DMS153 treated with DMSO at 0.1 percent for 48 hours (cell line): ENCODE data around the gene ARIH2.
"Not testable (repeated sequence)": the region's sequence is repeated elsewhere in the genome, so short reads cannot be mapped to it uniquely, and the experiment has no call there.

Experiments used
- DNase-seq: peaks from one replicate; lab custom pipeline; 2025; ENCODE audit not compliant: unreplicated experiment; lab: John Stamatoyannopoulos, UW

Gene ARIH2

DNA sequence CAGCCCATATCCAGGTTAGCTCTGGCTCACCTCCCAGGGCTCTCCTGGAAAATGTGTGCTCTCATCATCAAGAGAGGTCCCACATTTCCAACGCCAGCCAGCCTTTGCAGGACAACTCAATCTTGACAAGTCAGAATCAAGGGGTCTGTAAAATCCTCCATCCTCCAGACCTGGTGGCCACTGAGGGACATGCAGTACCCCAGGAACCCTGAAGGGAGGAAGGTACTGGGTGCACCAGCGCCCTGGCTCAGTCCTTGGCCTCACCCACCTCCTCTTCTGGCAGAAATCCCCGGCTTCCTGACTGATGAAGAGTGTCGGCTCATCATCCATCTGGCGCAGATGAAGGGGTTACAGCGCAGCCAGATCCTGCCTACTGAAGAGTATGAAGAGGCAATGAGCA is 82.5 kb downstream of the ARIH2 start:
- DNase-seq = no peak

DNA sequence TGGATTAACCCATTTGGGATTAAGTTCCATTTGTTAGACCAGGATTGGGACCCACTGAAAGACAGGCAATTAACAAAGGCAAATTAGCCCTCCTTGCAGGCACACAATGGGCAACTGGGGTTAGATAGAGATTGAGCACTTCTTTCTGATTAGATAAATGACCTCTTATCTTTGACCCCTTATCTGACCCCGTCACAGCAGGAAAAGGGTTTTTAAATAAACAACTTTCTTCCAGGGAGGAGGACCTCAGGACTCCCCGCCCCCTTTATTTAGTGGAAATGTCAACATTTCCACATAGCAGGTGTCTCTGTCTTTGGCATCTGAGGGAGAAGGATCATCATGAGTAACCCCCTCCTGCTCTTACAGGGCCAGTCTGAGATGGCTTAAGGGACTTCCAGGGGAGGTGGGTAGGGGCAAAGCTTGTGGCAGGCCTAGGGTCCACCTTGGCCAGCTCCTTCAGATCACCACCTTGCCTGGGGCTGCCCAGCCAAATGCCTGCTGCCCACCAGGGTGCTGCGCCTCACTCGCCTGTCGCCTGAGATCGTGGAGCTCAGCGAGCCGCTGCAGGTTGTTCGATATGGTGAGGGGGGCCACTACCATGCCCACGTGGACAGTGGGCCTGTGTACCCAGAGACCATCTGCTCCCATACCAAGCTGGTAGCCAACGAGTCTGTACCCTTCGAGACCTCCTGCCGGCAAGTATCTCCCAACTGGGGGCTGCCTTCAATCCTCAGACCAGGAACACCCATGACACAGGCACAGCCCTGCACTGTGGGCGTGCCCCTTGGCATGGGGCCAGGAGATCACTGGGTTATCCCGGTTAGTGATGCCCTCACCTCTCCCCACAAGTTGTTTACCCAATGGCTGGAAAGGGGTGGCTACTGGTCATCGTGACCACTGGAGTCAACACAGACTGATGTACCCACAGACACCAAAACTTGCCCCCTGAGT is 86.0 kb downstream of the ARIH2 start:
- DNase-seq = no peak

DNA sequence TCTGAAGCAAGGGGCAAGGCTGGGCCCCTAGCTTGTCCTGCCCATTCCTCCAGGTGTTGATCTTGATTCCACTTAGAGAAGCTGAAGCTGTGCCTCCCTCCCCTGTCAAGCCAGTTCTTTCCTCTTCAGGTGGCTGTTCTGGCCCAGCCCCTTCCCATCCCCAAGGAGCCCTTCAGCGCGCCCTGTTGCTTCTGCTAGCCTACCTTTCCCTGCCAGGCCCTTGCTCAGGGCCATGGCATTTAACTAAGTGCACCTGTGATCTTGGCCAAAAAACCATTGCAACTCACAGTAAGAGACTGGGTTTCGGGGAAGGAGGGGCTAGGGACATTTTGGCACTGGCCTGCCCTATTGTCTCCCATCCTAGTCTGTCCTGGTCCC is 86.7 kb downstream of the ARIH2 start:
- DNase-seq = no peak

DNA sequence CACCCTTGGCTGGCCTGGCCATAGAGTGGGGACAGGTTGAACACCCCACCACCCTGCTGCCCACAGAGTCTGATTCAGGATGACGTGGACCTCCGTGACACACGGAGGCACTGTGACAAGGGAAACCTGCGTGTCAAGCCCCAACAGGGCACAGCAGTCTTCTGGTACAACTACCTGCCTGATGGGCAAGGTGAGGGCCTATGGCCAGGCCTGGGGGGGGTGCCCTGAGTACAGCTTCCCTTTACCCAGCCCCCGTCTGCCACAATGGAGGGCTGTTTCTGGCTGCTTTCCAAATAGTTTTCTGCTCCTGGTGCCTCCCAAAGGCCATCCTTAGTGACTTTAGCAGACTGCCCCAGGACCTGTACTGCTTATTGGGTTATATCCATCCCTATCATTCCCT is 87.4 kb downstream of the ARIH2 start:
- no peak for DNase-seq

DNA sequence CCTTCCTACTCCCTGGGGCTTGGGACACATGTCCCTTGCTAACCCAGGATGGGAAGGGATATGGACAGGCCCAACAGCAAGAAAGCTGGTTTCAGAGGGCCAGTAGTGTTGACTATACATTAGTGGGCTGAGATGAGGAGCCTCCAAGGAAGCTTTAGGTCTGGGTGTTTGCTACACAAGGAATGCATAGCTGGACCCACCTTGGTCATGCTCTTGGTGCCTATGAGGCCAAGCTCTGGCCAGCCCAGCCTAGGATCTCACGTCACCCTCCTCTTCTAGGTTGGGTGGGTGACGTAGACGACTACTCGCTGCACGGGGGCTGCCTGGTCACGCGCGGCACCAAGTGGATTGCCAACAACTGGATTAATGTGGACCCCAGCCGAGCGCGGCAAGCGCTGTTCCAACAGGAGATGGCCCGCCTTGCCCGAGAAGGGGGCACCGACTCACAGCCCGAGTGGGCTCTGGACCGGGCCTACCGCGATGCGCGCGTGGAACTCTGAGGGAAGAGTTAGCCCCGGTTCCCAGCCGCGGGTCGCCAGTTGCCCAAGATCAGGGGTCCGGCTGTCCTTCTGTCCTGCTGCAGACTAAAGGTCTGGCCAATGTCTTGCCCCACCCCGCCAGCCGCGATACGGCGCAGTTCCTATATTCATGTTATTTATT is 87.9 kb downstream of the ARIH2 start:
- no peak for DNase-seq

DNA sequence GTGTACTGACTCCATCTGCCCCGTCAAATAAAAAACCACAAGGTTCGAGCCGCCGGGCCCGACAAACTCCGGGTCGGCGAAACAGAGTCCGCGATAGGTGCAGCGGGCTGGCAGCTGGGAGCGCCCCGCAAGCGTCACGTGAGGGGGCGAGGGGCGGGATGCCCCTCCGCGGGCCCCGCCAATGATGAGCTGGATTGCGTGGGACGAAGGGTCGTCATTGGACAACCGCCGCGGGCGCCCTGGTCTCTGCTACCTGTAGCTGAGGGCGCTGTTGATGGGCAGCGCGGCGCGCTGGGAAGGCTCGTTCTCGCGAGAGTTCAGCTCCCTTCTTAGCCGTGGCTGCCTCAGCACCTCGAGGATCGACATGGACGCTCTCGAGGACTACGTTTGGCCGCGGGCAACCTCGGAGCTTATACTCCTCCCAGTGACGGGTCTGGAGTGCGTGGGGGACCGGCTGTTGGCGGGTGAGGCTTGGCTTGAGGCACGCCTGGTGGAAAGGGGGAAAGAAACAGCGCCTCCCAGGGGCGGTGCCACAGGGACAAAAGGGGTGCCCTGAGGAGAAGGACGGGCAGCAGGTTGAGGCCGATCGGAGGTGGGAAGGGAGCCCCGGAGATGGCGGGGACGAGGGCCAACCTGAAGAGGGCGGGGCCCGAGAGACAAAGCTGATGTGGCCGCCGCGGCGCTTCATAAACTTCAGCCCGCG is 88.6 kb downstream of the ARIH2 start, which contains the start of gene WDR6:
Gene WDR6 (plus strand): TSS at position 324 of the 703 bp plus-strand sequence. CDS start 41 bp downstream, at position 365.
- DNase-seq = peak; percentile 62

DNA sequence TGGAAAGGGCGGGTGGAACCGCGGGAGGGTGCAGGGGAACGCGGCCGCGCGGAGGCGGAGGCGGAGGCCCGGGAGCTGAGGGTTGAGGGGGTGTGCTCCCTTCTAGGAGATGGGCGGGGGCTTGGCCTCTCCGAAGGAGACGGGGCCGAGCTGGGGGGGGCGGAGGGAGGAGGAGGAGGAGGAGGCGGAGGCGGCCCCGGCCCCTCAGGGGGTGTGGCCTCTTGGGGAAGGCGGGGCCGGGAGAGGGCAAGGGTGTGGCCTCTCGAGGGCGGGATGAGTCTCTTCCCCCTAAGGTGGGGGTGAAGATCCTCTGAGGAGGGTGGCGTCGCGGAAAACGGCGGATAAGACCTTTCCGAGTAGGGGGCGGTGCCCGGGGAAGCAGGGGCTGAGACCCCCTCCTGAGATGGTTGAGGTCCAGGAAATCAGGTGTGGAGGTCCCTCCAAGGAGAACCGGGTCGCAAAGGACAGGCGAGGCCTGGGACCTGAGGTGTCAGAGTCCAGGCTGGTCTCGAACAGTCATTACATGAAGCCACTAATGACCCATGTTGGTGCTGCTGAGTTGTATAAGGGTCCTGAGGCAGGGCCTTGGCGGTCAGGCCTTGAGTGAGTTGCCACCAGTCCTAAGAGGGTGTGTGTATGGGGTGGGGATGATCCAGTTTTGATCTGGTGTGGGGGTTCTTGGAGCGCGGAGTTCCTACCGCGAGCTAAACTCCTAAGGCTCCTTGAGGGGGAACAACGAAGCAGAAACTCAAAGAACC is 89.3 kb downstream of the ARIH2 start:
- no peak for DNase-seq

DNA sequence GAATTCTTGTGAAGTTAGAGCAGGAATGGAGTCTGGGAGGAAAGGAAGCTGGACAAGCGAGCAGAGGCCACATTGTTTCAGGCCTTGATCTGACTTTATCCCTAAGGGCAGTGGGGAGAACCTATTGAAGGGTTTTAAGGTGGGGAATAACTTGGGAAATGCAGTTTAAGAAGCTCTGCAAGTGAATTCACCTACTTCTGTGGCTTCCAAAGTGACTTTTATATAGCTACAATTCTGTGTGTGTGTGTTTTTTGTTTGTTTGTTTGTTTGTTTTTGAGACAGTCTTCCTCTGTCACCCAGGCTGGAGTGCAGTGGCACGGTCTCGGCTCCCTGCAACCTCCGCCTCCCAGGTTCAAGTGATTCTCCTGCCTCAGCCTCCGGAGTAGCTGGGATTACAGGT is 90.0 kb downstream of the ARIH2 start:
- DNase-seq = not testable (repeated sequence)

DNA sequence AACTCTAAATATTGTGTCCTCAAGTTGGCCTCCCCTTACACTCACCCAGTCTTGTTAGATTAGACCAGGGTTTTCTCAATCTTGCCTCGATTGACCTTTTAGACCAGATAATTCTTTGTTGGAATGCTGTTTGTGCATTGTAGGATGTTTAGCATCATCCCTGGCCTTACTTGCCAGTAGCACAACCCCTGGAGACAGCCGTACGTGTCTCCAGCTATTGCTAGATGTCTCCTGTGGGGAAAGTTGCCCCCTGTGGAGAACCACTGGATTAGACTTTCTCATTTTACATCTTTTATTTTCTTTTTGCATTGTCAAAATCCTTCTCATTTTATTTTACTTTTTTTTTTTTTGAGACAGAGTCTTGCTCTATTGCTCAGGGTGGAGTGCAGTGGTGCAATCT is 90.8 kb downstream of the ARIH2 start:
- DNase-seq = no peak

DNA sequence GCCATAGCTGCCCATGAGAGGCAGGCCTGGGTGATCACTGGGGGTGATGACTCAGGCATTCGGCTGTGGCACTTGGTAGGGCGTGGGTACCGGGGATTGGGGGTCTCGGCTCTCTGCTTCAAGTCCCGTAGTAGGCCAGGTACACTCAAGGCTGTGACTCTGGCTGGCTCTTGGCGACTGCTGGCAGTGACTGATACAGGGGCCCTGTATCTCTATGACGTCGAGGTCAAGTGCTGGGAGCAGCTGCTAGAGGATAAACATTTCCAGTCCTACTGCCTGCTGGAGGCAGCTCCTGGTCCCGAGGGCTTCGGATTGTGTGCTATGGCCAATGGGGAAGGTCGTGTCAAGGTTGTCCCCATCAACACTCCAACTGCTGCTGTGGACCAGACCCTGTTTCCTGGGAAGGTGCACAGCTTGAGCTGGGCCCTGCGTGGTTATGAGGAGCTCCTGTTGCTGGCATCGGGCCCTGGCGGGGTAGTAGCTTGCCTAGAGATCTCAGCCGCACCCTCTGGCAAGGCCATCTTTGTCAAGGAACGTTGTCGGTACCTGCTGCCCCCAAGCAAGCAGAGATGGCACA is 93.9 kb downstream of the ARIH2 start:
- no peak for DNase-seq

DNA sequence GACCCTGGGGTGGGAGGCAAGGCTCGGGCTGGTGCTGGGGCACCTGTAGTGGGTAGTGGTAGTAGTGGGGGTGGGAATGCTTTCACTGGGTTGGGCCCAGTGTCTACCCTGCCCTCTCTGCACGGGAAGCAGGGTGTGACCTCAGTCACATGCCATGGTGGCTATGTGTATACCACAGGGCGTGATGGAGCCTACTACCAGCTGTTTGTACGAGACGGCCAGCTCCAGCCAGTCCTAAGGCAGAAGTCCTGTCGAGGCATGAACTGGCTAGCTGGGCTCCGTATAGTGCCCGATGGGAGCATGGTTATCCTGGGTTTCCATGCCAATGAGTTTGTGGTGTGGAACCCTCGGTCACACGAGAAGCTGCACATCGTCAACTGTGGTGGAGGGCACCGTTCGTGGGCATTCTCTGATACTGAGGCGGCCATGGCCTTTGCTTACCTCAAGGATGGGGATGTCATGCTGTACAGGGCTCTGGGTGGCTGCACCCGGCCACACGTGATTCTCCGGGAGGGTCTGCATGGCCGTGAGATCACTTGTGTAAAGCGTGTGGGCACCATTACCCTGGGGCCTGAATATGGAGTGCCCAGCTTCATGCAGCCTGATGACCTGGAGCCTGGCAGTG is 94.6 kb downstream of the ARIH2 start:
- no peak for DNase-seq

DNA sequence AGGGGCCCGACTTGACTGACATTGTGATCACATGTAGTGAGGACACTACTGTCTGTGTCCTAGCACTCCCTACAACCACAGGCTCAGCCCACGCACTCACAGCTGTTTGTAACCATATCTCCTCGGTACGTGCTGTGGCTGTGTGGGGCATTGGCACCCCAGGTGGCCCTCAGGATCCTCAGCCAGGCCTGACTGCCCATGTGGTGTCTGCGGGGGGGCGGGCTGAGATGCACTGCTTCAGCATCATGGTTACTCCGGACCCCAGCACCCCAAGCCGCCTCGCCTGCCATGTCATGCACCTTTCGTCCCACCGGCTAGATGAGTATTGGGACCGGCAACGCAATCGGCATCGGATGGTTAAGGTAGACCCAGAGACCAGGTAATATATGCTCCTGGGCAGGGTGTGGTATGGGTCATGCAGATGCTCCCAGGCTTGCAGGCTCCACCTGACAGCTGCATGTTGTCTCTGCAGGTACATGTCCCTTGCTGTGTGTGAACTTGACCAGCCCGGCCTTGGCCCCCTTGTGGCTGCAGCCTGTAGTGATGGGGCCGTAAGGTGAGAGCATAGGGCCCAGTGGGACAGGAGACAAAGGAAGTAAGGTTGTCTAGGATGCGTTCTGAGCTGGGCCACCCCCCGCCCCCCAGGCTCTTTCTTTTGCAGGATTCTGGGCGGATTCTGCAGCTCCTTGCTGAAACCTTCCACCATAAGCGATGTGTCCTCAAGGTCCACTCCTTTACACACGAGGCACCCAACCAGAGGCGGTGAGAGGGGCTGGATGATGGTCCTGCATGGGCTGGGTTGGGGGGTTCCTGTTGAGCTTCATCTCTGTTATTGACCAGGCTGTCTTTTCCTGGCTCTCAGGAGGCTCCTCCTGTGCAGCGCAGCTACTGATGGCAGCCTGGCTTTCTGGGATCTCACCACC is 95.4 kb downstream of the ARIH2 start:
- no peak for DNase-seq

DNA sequence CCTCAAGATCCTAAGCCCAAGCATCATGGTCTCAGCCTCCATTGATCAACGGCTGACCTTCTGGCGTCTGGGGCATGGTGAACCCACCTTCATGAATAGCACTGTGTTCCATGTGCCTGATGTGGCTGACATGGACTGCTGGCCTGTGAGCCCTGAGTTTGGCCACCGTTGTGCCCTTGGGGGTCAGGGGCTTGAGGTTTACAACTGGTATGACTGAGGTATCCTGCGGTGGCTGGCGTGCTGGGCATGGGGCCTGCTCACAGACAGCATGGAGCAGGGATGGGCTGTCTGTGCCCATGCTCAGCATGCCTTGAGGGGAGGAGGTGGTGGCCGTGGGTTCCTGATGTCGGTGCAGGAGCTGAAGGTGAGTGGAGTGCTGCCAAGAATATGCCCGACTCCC is 96.4 kb downstream of the ARIH2 start:
- no peak for DNase-seq

DNA sequence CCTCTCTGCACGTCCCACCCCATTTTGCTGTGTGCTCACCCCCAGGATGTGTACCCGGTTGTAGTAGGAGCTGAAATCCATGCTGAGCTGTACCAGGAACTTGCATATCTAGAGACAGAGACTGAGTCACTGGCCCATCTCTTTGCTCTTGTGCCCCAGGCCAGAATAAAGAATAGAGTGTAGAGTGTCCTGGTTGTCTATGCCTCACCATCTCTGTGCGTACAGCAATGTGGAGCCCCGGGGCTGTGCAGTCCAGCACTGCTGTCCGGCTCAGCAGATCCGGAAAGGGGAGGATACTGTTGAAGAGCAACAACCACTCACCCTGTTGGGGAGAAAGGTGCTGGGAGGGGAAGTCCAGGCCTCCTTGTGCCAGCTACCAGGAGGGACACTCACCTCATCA is 97.1 kb downstream of the ARIH2 start:
- no peak for DNase-seq

DNA sequence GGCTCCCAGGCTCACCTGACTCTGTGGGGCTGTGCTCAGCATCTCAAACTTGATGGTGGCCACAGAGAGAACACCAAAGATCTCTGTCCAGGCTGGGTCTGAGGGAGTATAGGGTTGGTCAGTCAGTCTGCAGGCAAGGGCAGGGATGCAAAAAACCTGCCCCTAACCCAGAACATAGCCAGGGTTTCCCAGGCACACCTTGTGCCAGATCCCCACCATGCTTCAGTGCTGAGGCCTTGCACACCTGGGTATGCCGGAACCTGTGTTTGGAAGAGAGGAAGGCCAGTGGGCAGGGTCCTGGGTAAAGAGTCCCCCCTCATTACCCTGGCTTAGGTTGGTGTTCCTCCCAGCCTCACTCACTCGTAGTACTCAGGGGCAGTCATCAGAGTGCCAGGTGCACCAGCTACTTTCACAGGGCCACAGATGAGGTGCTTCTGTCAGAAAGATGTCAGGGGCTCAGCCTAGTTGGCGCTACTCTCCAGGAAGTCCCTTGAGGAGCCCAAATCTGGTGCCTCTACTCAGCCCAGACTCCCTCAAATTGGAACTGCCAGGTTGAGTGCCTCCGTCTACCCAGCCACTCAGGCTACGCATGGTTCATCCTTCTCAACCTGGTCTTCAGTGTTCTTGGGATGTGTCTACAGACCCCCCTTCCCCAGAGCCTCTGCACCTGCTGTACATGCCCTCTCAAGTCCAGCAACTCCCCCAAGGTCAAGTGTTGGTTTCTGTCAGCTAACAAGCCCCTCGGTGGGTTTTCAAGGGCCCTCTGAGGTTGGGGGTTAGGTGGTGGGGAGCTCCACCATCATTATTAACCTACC is 98.0 kb downstream of the ARIH2 start:
- DNase-seq = no peak

DNA sequence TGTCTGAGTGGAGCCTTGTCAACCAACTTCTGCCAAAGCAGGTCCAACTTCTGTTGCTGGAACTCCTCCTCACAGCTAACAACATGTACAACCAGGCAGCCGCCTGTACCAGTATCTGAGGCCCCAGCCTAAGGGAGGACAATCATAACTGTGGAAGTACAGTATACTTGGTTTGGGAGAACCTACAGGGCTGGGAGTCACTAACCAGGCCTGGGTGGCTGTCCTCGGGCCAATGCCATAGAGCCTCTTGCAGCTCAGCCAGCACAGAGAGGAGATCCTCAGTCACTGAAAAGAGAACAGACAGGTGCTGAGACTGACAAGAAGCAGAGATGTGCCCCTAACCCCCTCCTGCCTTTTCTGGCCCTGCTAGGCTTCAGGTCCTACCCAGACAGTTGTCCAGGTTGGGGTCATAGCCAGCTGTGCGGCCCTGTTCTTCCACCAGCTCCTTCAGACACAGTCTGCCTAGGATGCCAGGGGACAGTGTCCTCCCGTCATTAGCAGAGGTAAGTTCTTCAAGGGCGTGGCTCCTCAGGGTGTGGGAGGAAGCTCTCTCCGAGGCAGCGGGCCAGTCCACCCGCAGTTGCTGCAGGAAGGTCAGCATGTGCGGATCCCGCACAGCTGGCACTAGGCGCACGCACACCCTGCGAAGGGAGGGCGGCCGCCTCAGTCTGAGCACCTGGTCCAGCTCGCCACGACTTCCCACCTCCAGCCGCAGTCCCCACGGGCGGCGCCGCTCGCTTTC is 98.8 kb downstream of the ARIH2 start:
- DNase-seq = no peak

DNA sequence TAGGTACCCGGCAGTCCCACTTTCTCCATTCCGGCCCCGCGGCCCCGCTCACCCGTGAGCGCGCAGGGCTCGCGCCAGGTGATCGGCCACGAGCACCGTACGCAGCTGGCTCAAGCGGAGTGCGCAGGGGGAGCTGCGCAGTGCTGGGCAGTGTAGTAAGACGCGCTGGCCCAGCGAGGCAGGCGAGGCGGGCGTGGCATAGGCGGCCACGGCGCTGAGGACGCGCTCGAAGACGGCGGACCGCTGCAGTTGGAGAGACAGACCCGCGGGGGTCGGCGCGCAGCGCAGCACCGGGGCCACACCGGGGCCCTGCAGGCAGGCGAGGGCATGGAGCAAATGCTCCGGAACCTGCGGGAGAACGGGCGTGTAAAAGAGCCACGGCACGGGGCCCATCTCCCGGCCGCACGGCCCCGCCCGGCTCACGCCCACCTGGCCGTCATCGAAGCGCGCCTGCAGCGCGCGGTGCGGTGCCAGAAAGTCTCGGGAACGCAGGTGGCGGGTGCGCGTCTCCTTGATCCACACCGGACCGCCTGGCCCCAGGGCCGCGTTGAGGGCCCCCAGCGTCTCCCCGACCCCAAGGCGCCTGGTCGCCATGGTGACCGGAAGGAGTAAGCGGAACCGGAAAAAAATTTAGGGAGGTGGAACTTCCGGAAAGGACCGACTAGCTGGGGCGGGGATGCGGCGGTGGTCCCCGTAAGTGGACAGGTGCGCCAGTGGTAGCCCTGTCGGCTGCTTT is 99.5 kb downstream of the ARIH2 start, which contains the start of gene DALRD3:
Gene DALRD3 (minus strand): TSS at position 610 of the 736 bp plus-strand sequence. CDS start 16 bp downstream, at position 594.
- DNase-seq = no peak
